GM18861 (cell line): ENCODE data around the gene PIK3C2G.

Source experiments
- ATAC-seq: cut with Tn5 transposase; IDR thresholded peaks from one replicate; pipeline ENCODE4 v1.9.1; 2021; ENCODE audit not compliant: unreplicated experiment

Gene PIK3C2G

DNA sequence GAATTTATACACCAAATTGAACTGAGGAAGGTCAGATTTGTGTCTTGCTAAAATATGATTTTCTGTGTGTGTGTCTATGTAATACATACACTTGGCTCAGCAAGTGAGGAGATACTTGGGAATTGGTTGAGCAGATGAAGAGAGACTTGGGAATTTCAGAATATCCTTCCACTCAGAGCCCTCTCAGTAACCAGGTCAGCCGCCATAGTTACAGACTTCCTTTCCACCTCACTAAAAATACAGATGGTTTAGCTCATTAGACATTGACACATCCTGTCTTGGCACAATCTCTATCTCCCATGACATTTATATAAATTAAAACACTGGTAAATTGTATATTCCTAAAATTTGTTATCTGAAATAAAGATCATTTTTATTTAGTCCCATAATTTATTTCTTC lies 15.9 kb downstream of the PIK3C2G start:
- ATAC-seq, result no peak

DNA sequence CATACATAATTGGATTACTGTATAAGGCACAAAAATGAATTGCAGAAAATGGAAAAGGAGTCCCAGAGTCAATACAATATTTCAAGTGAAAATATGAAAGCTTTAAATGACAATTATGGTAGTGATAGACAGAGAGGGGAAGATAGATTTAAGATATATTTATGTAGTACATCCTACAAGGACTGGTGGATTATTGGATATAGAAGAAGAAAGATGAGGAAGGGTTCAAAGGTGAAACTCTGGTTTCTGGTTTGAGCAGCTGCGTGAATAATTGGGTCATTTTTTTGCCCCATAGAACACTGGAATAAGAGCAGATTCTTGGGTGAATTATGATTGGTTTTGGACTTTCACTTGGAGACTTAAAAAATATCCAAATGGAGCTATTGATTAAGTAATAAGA lies 19.4 kb downstream of the PIK3C2G start:
- no peak for ATAC-seq

DNA sequence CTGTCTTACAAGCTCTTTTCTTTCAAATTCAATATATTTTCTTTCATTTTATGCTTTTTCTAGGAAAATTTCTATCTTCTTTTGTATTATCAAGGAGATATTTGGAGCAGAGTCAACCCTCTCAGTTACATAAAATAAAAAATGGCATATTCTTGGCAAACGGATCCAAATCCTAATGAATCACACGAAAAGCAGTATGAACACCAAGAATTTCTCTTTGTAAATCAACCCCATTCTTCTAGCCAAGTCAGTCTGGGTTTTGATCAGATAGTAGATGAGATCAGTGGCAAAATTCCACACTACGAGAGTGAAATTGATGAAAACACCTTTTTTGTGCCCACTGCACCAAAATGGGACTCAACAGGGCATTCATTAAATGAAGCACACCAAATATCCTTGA lies 20.6 kb downstream of the PIK3C2G start:
- ATAC-seq, result no peak

DNA sequence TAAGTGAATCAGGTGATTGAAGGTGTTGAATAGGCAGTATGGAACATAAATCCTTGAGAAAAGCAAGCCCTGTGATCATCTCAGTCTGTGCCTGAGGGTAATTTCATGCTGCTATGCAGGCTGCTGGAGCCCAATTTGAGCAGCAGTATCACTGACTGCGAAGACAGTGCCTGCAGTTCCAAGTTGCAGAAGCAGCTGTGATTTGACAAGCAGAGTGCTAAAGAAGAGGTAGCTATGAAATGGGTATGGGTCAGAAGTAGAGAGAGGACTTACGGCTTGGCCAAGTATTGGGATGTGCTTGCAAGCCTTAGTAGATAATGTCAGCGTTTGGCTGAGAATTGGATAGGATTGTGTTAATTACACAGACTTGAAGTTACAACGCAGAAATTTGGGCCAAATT lies 22.5 kb downstream of the PIK3C2G start:
- ATAC-seq, result no peak

DNA sequence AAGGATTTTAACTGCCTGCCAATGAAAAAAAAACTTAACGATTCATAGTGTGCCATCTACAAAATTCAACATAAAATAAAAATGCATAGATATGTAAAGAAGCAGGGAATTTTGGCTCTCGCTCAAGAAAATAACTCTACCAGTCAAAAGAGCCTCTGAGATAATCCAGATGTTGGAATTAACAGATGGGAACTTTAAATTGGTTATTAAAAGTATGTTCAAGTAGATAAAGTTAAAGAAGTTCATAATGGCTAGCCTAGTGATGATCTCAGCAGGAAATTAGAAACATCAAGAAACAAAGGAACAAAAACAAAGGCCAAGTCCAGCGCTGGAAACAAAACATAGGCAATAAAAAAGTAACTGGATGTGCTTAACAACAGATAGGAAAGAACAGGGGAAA lies 23.1 kb downstream of the PIK3C2G start:
- ATAC-seq, result no peak

DNA sequence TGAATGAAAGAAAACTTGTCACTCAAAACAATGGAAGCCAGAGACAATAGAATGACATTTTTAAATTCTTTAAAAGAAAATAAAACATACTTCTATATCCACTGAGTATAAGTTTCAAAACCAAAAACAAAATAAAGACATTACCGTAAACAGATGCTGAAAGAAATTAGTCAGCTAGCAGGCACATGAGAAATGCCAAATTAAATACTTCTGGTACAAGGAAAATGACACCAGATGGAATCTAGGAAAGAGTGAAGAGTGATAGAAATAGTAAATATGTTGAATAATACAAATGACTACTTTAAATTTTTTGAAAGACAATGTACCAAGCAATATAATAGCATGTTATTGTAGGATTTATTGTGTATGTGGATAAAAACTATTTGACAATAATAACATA lies 23.8 kb downstream of the PIK3C2G start:
- no peak for ATAC-seq

DNA sequence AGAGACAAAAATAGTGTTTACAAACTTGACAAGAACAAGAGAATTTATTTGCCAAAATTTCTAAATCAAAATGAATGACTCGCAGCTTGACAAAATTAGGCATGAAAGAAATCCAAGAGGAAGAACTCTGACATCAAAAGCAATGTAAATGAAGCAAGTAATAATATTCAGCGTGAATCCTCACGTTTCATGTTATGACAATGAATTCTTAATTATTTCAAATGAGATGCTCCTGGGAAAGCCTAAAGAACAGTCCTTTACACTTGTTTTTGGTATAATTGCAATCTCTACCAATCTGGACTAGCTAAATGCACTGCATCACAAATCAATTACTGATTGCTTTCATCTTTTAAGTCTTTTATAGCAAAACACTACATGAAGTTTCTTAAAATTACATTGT lies 29.1 kb downstream of the PIK3C2G start:
- no peak for ATAC-seq

DNA sequence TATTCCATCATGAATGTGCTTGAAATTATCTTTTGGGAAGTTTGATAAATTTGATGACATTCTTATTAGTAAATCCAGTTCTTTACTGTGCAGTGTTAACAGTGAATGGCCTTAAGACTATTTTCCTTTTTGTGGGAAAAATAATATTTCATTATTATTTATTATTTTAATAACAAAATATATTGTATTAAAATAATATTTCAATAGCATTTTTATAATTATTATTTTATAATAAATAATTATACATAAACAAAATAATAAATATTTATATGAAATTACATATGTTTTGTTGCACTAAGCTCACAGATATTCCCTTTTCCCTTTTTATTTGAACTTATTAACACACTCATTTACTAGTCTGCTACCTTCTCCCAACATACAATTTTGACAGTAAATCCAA lies 33.6 kb downstream of the PIK3C2G start:
- no peak for ATAC-seq

DNA sequence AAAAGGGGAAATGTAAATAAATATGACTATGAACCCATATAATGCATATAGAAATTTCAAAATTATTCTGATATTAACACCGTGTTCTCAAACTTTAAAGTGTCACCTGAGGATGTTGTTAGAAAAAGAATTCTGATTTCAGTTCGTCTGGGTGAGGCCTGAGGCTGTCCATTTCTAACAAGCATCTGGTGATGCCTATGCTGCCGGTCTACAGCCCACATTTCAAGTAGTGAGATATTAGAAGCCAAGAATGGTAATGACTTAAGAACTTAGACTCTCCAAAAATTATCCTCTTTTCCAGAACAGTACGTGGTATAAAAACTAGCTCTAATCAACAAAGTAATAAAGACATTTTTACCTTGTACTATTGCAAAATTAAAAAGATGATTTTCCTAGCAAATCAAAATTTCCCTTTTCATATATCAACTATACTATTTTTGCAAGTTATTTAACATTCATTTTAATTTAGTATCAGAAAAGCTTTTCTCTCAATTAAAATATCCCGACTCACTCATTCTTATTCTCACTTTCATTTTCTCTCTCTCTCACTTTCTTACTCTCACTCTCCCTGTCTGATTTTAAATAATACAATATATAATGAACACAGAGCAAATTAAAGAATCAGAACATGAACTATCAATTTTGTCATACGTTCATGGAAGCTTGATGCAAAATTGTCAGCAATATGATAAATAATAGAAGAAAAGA lies 35.0 kb downstream of the PIK3C2G start:
- ATAC-seq, result no peak

DNA sequence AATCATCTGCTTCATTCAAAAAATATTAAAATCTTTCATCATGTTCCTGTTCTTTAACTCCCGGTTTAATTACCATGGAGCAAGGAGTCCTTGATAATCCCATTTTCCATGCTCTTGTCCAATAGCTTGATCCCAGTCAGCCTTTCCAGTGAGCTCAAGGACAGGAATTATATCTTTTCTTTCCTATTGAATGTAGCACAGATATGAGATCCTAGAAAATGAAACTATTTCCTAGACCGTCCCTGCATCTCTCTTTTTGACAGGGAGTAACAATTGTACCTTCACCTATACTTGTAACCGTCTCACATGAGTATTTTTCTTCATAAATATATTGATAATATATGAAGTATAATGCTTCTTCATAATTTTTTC lies 35.6 kb downstream of the PIK3C2G start:
- ATAC-seq, result no peak

DNA sequence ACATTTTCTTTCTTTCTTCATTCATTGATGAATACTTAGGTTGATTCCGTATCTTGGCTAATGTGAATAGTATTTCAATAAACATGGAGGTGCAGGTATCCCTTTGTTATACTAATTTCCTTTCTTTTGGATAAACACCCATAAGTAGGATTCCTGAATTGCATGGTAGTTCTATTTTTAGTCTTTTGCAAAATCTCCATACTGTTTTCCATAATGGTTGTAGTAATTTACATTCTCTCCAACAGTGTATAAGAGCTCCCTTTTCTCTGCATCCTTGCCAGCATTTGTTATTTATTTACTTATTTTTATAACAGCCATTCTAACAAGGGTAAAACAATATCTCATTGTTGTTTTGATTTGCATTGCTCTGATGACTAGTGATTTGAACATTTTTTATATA lies 36.6 kb downstream of the PIK3C2G start:
- no peak for ATAC-seq

DNA sequence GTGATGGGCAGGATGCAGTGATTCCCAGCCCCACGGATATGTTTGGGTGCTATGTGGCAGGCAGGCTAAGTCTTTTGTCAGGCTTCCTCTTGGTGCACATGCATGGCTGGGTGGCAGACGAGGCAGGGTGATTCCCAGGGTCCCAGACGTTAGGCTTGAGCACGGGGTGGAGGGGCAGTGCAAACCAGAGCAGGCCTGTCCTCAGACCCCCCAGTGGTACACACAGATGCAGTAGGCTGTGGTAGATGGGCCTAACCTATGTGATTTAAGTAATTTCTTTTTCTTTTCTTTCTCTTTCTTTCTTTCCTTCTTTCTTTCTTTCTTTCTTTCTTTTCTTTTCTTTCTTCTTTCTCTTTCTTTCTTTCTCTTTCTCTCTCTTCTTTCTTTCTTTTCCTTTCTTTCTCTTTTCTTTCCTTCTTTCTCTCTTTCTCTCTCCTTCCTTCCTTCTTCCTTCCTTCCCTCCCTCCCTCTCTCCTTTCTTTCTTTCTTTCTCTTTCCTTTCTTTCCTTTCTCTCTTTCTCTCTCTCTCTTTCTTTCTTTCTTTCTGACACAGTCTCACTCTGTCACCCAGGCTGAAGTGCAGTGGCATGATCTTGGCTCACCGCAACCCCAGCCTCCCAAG lies 41.6 kb downstream of the PIK3C2G start:
- no peak for ATAC-seq

DNA sequence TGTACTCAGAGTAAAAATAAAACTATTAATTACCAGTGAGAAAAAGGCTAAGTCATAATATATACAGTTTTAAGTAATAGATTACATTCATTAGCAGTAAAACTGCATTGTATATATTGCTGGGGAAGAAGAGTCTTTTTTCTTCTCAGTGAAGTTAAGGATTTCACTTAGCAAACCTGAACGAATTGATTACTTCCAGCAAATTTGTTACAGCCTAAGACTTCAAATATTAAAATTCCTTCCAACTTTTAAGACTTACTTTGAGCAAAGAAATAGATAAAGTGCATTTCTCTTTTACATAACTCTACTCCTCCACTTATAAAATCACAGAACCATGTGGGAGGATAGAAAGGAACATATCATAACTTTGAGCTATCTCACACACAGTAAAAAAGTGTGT lies 43.3 kb downstream of the PIK3C2G start:
- ATAC-seq, result no peak

DNA sequence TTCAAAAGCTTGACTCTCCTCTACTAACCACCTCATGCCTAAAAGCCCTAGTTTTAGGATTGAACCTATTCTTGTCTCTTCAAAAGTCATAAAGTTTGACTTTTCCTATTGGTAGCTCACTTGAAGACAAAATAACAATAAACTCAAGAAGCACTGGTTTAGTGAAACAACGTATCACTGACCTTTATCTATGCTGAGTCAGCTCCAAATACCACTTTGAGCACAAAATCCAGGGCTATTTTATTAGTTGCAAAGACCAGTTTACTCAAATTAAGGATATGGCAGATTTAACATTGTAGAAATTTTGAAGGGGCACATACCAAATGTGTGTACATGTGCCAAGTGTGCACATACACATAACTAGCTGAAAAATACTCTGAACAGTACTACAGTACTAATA lies 45.0 kb downstream of the PIK3C2G start:
- ATAC-seq, result no peak

DNA sequence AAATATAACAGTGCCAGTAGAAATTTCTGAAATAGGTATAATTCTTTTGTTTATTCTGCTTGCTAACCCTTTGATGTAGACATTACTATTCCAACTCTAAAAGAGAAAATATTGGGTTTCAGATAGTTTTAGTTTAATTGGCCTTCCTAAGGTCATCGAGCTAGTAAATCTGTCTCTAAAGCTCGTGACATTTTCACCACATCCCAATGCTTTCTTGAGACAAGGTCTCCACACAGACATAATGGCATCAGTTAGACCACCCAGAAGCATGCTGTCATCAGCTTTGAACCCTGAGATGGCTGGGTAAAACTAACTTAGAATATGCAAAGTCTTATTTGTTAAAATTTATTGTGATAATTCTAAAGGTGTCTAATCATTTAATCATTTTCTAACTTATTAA lies 52.0 kb downstream of the PIK3C2G start:
- no peak for ATAC-seq

DNA sequence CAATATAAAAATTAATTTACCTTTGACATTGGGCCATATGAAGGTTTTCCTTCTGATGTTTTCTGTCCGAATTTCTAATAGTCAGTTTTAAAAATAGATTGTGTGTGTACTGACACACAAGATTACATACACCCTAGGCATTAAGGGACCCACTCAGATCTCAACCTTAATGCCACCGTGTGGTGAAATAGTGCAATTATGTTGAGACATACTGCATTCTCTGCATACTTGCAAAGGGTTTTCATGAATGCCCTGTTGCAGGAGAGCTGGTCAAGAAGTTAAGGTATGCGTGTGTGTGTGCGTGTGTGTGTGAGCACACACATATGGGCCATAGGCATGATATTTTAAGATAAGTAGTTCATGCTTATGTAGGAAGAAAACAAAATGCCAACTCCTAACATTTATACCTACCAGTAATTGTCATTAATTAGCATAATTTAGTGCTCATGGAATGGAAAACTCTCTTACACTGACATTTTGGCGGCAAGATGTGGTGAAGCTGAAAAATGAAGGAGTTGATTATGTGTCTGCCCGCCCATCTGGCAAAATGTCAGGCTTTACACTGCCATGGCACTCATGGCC lies 58.8 kb downstream of the PIK3C2G start:
- ATAC-seq, result no peak

DNA sequence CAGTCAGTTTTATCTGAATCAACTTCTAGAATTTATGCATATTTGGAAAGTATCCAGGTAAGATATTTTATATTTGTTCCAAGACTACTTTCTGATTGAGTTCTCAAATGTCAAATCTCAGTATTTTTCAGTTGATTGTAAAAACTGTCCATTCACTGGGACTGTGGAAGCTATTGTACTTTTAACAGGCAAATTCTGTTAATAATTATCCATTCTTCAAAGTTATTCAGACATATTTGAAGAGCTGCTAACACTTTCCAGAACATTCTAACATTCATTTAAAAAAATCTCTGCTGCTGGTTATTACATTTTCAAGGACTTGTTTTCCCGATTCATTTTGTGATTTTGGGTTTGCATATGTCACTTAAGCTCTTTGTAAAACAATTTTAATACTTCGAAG lies 59.7 kb downstream of the PIK3C2G start:
- no peak for ATAC-seq

DNA sequence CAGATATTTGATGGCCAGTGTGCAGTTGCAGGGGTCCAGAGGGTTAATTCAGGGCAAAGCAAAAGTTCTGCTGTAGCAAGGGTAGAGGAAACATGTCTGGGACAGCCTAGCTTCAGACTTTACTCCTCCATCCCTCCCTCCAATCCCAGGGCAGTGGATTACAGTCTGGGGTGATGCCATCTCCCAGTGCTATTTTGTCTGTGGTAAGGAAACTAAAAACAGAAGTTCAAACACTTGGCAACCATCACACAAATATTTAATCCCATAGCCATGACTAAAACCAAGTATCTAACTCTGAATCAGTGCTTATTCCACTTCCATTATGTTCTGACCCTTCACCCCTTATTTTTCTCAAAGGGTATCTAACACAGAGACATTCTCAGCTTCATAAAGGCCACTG lies 61.8 kb downstream of the PIK3C2G start:
- no peak for ATAC-seq

DNA sequence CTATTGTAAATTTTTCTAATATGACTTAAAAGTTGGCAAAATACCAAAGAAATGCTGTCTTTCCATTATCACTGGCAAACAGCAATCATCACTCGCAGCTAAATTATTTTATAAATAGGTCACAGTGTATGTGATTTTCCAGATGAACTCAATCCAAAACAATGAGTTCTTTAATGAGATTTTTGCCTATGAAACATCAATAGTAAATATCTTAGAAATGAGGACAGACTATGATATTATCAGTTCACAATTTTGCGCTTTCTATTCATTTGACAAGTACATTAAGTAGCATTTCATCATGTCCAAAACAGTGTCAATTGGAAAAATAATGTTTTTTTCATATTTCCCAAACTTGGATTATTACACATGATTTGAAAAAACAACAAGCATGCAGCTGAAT lies 65.7 kb downstream of the PIK3C2G start:
- no peak for ATAC-seq

DNA sequence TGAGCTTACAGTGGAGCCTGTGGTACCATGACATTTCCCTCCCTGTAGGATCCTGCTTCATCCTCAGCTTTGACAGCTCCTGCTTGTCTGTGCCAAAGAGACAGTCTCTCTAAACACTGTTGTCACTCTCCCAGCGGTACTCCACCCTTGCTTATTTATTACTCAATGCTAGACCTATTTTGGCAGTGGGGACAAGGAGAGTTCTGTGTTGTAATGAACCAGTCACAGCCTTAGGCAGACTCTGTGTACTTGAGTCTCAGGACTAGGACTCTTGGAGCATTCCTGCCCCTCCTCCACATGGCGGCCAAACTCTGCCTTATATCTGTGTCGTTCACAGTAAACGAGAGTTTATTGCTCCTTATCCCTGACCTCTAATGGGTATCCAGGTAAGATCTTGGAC lies 70.9 kb downstream of the PIK3C2G start:
- no peak for ATAC-seq

DNA sequence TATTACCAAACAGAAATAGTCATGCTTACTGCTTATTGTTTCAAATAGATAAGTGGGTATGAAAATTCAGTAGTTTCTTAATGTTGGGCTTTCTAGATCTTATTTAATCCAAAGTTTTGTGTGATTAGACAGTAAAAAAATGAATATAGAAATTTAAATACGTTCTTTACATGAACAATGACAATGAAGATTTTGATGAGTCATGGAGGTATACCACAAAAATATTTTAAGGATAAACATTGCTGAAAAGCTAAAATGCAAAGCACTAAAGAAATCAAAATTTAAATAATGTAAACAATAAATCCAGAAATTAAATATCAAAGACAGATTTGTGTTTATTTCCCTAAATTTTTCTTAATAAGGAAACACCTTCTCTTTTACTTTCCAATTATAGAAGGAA lies 78.3 kb downstream of the PIK3C2G start:
- ATAC-seq, result no peak

DNA sequence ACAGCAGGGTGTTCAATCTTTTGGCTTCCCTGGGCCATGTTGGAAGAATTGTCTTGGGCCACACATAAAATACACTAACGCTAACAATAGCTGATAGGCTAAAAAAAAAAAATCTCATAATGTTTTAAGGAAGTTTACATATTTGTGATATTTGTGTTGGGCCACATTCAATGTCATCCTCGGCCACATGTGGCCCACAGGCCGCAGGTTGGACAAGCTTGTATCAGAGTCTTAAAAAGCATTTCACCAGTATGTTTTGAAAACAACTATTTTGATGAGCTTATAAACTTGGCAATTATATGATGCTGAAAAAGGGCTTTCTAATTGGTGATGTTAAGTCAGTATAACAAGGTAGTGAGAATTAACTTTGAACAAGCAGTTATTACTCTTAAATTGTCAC lies 78.9 kb downstream of the PIK3C2G start:
- ATAC-seq, result no peak

DNA sequence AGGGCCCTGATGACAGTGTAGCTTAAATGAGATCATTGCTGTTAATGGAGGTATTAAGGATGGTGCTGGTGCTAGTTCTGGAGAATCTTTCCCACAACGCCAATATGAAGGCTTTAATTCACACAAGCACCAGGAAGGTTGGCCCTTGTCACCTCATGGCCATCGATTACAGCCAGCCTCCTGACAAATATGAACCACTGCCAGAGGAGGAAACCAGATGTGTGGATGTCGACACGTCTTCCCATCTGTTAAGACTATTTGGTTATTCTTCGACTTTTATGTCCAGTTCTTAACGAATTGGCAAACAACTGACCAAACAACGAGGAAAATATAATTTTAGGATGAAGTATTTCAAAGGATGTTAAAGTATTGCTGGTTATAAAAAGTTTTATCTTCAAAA lies 79.5 kb downstream of the PIK3C2G start:
- no peak for ATAC-seq
